Effector memory CD8-positive, alpha-beta T cell (primary cell): ENCODE data around the gene OSCAR.

Source experiments
- ATAC-seq: fragments of 150-1000 bp; cut with Tn5 transposase; replicated peaks from 2 replicates; pipeline ENCODE4 v1.10.0; 2021; ENCODE audit warnings: mild to moderate bottlenecking, moderate library complexity
- DNase-seq, 3 experiments: peaks; one replicate each; pipeline ENCODE4 v3.0.0; 2021
- H3K27ac Mint-ChIP-seq, 2 donors: one replicate each; pipeline ENCODE4 v1.8.0; 2022; ENCODE audit warnings: mild to moderate bottlenecking in 2 of 2, mixed read lengths in 2 of 2, moderate library complexity in 2 of 2
- H3K27me3 Mint-ChIP-seq, 2 donors: one replicate each; pipeline ENCODE4 v1.8.0; 2022; ENCODE audit warnings: mixed read lengths in 2 of 2
- H3K36me3 Mint-ChIP-seq: one replicate; pipeline ENCODE4 v1.8.0; 2022; ENCODE audit warnings: mild to moderate bottlenecking, moderate library complexity, mixed read lengths; ENCODE audit not compliant: insufficient read depth
- H3K4me1 Mint-ChIP-seq, 2 donors: one replicate each; pipeline ENCODE4 v1.8.0; 2022; ENCODE audit warnings: low read depth in 2 of 2, mixed read lengths in 2 of 2
- H3K4me3 Mint-ChIP-seq, 2 donors: one replicate each; pipeline ENCODE4 v1.8.0; 2022; ENCODE audit warnings: mild to moderate bottlenecking in 2 of 2, mixed read lengths in 2 of 2, moderate library complexity in 2 of 2
- H3K9me3 Mint-ChIP-seq, 2 donors: one replicate each; pipeline ENCODE4 v1.8.0; 2022; ENCODE audit warnings: mixed read lengths in 2 of 2

OSCAR gene

DNA sequence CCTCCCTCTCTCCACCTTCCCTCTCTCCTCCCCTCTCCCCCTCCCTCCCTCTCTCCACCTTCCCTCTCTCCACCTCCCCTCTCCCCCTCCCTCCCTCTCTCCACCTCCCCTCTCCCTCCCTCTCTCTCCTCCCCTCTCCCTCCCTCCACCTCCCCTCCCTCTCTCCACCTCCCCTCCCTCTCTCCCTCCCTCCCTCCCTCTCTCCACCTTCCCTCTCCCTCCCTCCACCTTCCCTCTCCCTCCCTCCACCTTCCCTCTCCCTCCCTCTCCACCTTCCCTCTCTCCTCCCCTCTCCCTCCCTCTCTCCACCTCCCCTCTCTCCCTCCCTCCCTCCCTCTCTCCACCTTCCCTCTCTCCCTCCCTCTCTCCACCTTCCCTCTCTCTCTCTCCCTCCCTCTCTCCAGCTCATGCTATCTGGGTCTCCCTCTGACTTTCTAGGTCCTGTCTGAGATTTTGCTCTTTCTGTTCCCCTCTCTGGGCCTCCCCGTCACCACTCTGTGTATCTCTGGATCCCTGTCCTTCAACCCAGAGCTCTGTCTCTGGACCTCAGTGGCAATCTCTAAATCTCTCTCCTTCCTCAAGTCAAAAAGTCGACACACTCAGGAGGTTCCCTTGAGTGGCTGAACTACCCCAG lies 33.5 kb upstream of the OSCAR start:
- Mint-ChIP-seq H3K27me3 (no peaks in the 10 kb centered on the region), H3K4me1 (peaks cover 21 to 22% of the 10 kb centered on the region in 2 donors)

DNA sequence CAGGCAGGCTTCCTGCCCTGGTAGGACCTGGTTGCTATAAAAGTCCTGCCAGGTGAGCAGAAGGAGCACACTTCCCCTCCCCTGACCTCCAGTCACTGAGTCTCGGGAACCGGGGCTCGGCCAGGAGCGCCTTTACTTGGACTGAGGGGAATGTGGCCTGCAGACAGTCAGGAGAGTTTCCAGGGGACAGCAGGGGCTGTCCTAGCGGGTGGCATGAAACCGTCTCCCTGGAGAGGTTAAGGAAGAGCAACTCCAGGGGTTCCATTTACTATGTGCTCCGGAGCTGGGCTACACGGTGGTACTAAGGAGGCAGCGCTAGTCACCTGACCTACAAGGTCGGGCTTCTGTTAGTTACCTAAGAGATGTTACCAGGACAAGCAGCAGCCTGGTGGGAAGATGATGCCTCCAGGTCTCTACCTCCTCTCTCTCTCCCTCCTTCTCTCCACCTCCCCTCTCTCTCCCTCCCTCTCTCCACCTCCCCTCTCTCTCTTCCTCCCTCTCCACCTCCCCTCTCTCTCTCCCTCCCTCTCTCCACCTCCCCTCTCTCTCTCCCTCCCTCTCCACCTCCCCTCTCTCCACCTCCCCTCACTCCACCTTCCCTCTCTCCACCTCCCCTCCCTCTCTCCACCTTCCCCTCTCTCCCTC lies 32.8 kb upstream of the OSCAR start:
- Mint-ChIP-seq H3K27me3 (no peaks in the 10 kb centered on the region), H3K36me3 (peaks cover 24% of the 10 kb centered on the region), H3K27ac (peak overlapping the region in 1 of 2 donors; percentile 90), H3K9me3 (no peaks in the 10 kb centered on the region), H3K4me1 (peaks cover 15 to 16% of the 10 kb centered on the region in 2 donors), H3K4me3 (peak overlapping the region in 1 of 2 donors; percentile 8)
- DNase-seq (no peak), ATAC-seq (no peak)

More for the DNA sequence above, 33.5 kb upstream of the OSCAR start:
- Mint-ChIP-seq H3K4me3 (no peak overlapping the region), H3K9me3 (no peaks in the 10 kb centered on the region), H3K36me3 (peaks cover 28% of the 10 kb centered on the region), H3K27ac (peak overlapping the region; percentile 89 to 90)
- ATAC-seq, result no peak
- no peak for DNase-seq

DNA sequence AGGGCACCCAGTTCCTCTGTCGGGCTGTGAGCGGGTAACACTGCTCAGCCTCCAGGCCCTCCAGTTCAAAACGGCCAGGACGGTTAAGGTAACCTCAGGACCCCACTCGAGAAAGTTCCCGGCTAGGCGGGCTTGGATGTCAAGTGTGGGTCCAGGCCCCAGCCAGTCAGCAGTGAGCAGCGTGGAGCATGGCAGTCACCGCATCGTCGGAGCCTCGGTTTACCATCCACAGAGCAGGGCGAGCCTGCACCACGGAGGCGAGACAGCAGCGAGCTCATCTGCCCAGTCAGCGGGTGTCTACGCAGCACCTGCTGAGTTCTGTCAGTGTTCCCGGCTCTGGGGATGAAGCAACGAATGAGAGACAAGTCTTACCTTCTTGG lies 29.0 kb upstream of the OSCAR start:
- H3K27ac Mint-ChIP-seq, result no peak overlapping the region
- no peaks in the 10 kb centered on the region for H3K9me3 Mint-ChIP-seq
- peaks cover 32% of the 10 kb centered on the region for H3K36me3 Mint-ChIP-seq
- ATAC-seq (no peak), DNase-seq (no peak)
- H3K27me3 Mint-ChIP-seq, result no peaks in the 10 kb centered on the region
- no peak overlapping the region for H3K4me3 Mint-ChIP-seq
- H3K4me1 Mint-ChIP-seq, result peaks cover 5% of the 10 kb centered on the region in 2 donors

DNA sequence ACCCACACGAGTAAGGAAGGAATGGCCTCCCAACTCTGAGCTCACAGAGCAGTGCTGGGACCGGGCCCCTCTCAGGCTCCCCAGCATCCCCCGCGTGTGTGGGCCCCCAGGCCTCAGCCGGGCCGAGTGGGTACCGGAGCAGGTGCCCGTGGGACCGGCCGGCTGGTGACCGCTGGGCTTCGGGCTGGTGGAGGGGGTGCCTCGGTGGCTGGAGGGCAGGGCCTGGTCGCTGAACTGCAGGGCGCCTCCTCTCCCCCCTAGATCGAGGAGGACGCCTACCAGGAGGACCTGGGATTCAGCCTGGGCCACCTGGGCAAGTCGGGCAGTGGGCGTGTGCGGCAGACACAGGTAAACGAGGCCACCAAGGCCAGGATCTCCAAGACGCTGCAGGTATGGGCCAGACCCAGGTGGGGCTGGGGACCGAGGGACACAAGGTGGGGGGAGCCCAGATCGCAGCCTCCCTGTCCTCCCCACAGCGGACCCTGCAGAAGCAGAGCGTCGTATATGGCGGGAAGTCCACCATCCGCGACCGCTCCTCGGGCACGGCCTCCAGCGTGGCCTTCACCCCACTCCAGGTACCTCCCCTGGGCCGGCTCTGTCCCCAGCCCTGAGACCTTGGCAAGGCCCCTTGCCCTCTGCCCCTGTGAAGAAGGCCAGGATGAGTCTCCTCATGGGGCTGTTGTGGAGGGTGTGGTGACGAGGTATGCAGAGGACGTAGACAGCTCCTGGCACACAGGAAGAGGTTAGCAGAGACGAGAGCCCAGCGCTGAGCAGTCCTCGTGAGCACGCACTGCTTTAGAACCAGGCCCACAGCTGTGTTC lies 28.4 kb upstream of the OSCAR start:
- no peak overlapping the region for H3K4me3 Mint-ChIP-seq
- no peak overlapping the region for H3K27ac Mint-ChIP-seq
- H3K27me3 Mint-ChIP-seq, result no peaks in the 10 kb centered on the region
- ATAC-seq (no peak), DNase-seq (no peak)
- no peaks in the 10 kb centered on the region for H3K4me1 Mint-ChIP-seq
- H3K9me3 Mint-ChIP-seq, result no peaks in the 10 kb centered on the region
- H3K36me3 Mint-ChIP-seq, result peaks cover 38% of the 10 kb centered on the region

DNA sequence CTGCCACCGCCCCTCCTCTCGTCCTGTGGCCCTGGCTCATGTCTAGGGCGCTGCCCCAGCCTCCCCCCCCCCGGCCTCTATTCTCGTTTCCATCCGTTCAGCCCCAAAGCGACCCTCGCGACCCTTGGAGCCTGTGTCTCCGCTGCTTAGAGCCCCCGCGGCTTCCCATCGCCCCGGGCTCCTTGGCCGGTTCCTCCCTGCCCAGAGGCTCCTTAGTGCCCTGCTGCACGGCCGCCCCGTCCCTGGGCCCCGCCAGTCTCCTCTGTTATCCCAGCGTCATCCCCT lies 27.8 kb upstream of the OSCAR start:
- DNase-seq, result no peak

DNA sequence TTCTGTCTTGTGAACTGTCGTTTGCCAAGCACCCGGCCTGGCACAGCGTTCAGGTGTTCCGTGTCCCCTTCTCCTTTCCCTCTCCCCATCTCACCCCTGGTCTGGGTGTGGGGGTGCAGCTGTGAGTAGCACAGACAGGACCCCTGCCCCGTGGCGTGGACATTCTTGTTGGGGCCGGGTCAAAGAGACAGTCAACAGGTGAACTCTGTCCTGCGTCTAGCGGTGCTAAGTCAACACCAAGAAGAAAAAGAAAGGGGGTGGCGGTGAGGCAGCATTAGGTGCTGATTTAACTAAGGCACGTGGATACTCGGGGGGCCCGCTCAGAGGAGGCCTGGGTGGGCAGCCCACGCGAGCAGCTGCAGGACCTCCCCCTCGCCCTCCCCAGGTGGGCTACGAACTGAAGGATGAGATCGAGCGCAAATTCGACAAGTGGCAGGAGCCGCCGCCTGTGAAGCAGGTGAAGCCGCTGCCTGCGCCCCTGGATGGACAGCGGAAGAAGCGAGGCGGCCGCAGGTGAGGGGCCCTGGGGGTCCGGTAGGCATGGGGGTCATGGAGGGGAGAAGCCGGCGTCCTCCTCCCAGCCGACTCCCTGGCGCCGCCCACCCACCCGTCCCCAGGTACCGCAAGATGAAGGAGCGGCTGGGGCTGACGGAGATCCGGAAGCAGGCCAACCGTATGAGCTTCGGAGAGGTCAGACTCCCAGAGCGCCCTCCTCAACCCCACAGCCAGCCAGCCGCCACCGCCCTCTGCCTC lies 27.3 kb upstream of the OSCAR start:
- H3K4me3 Mint-ChIP-seq, result no peak overlapping the region
- no peaks in the 10 kb centered on the region for H3K4me1 Mint-ChIP-seq
- no peak overlapping the region for H3K27ac Mint-ChIP-seq
- DNase-seq (no peak), ATAC-seq (no peak)
- no peaks in the 10 kb centered on the region for H3K9me3 Mint-ChIP-seq
- H3K36me3 Mint-ChIP-seq, result peaks cover 41% of the 10 kb centered on the region
- H3K27me3 Mint-ChIP-seq, result no peaks in the 10 kb centered on the region

More for the DNA sequence above, 27.8 kb upstream of the OSCAR start:
- Mint-ChIP-seq H3K4me3 (no peak overlapping the region), H3K4me1 (no peaks in the 10 kb centered on the region), H3K27ac (no peak overlapping the region), H3K9me3 (no peaks in the 10 kb centered on the region), H3K36me3 (peaks cover 40% of the 10 kb centered on the region), H3K27me3 (no peaks in the 10 kb centered on the region)
- no peak for ATAC-seq

DNA sequence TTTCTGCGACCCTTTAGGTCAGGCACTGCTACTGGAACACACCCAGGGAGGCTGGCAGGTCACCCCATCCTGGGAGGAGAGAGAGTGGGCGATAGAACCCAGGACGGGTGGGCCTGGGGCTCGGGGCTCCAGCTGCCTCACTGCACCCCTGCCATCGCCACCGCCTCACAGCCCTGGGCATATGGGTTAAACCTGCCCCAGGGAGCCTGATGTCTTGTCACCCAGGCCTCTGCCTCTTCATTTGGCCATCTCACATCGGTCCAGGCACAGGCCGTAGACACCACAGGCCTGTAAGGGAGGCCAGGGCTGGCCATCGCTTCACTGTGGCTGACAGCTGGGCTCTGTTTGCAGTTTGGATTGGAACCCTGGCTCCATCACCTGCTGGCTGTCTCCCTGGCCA lies 25.1 kb upstream of the OSCAR start:
- H3K4me3 Mint-ChIP-seq, result no peak overlapping the region
- H3K9me3 Mint-ChIP-seq, result no peaks in the 10 kb centered on the region
- no peak for DNase-seq
- peak overlapping the region in 1 of 2 donors; percentile 72 for H3K27ac Mint-ChIP-seq
- H3K36me3 Mint-ChIP-seq, result peaks cover 48% of the 10 kb centered on the region
- H3K4me1 Mint-ChIP-seq, result no peaks in the 10 kb centered on the region
- no peaks in the 10 kb centered on the region for H3K27me3 Mint-ChIP-seq
- no peak for ATAC-seq

DNA sequence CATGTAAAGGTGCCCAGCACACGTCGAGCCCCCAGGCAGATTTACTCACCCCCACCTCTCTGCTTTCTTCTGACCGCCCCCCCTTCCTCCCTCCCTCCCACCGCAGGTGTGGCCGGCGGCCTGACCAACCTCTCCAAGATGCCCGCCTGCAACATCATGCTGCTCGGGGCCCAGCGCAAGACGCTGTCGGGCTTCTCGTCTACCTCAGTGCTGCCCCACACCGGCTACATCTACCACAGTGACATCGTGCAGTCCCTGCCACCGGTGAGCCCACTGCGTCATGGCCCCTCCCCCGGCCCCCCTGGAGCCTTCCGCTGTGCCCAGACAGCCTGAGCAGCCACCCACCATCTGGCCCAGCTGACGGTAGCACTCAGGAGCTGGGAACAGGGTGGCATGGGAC lies 23.8 kb upstream of the OSCAR start:
- no peak overlapping the region for H3K27ac Mint-ChIP-seq
- no peaks in the 10 kb centered on the region for H3K9me3 Mint-ChIP-seq
- no peaks in the 10 kb centered on the region for H3K4me1 Mint-ChIP-seq
- H3K36me3 Mint-ChIP-seq, result peaks cover 62% of the 10 kb centered on the region
- H3K27me3 Mint-ChIP-seq, result no peaks in the 10 kb centered on the region
- H3K4me3 Mint-ChIP-seq, result no peak overlapping the region
- ATAC-seq (no peak), DNase-seq (no peak)

DNA sequence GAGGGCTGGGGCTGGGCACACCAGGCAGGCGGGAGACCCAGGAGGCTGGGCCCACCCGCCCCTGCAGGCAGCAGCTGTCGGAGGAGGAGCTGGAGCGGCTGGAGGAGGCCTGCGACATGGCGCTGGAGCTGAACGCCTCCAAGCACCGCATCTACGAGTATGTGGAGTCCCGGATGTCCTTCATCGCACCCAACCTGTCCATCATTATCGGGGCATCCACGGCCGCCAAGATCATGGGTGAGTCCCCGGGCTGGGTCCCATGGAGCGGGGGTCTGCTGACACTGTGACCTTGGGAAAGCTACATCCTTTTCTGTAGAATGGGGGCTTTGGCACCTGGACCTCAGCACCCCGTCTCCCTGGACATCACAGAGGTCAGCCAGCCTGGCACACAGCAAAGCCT lies 23.1 kb upstream of the OSCAR start:
- H3K9me3 Mint-ChIP-seq, result no peaks in the 10 kb centered on the region
- DNase-seq (no peak), ATAC-seq (no peak)
- H3K4me1 Mint-ChIP-seq, result no peaks in the 10 kb centered on the region
- no peaks in the 10 kb centered on the region for H3K27me3 Mint-ChIP-seq
- no peak overlapping the region for H3K27ac Mint-ChIP-seq
- no peak overlapping the region for H3K4me3 Mint-ChIP-seq
- H3K36me3 Mint-ChIP-seq, result peaks cover 62% of the 10 kb centered on the region

DNA sequence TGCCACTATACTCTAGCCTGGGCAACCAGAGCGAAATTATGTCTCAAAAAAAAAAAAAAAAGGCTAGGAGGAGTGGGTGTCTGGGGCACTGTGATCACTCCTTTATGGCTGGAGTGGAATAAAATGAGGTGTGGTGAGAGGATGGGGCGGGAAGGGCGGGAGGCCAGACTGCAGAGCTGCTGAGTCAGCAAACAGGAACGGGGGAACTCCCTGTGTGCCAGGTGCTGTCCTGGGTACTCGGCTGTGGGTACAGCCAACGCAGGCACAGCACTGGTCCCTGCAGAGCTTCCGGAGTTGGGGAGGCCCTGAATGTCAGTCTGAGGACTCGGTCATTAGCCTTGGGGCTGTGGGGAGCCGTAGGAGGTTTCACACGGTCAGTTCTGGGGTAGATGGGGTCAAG lies 20.7 kb upstream of the OSCAR start:
- Mint-ChIP-seq H3K9me3 (no peaks in the 10 kb centered on the region), H3K27ac (no peak overlapping the region), H3K4me3 (no peak overlapping the region), H3K4me1 (peaks cover 7 to 11% of the 10 kb centered on the region in 2 donors), H3K27me3 (no peaks in the 10 kb centered on the region), H3K36me3 (peaks cover 62% of the 10 kb centered on the region)
- ATAC-seq, result no peak
- no peak for DNase-seq

DNA sequence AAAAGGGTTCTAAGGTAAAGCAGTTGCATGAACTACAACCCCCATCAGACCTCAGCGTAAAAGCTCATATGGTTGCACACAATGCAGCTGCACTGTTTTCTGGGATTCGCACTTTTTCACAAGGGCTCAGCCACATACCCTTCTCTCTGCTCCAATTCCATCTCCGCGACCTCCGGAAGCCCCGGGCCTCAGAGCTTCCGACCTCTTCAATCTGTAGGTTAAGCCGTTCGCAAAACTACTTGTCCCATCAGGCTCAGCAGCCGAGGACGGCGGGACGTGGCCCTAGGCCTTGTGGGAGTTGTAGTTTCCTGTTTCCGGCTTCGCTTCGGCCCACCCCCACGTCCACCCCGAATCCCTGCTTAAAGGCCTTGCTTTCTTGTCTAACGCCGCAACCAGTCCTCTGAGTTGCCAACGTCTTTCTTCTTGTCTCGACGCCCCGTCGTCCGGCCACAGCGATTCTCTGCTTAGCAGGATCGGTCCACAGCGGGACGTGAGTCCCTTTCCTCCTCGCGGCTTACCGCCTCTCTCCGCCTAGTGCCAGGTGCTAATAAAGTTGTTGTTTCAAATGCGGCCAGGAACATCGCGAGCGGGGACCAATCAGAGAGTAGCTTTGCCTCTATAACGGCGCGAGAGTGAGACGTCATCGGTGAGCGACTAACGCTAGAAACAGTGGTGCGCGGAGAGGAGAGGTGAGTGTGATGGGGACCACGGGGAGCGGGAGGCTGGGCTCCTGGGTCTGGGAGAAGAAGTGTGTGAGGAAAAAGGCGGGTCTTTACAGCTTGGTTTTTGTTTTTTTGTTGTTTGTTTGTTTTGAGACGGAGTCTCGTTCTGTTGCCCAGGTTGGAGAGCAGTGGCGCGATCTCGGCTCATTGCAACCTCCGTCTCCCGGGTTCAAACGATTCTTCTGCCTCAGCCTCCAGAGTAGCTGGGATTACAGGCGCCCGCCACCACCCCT lies 14.8 kb upstream of the OSCAR start, which contains the start of the genes PRPF31 and TFPT:
PRPF31 (plus strand) TSS at position 646 of the 955 bp plus-strand sequence. CDS start 2,525 bp downstream, outside the sequence.
TFPT (minus strand) TSS at position 549 of the 955 bp plus-strand sequence; CDS start at position 161, 388 bp downstream.
- DNase-seq (peak; percentile 93 to 97 (median 97)), ATAC-seq (peak; percentile 87)
- Mint-ChIP-seq H3K27me3 (no peaks in the 10 kb centered on the region), H3K4me1 (peaks cover 29 to 38% of the 10 kb centered on the region in 2 donors), H3K9me3 (no peaks in the 10 kb centered on the region), H3K4me3 (peak within 1 kb of the TSS; percentile 84 to 88), H3K36me3 (peaks cover 57% of the 10 kb centered on the region), H3K27ac (peak within 1 kb of the TSS; percentile 84 to 94)

DNA sequence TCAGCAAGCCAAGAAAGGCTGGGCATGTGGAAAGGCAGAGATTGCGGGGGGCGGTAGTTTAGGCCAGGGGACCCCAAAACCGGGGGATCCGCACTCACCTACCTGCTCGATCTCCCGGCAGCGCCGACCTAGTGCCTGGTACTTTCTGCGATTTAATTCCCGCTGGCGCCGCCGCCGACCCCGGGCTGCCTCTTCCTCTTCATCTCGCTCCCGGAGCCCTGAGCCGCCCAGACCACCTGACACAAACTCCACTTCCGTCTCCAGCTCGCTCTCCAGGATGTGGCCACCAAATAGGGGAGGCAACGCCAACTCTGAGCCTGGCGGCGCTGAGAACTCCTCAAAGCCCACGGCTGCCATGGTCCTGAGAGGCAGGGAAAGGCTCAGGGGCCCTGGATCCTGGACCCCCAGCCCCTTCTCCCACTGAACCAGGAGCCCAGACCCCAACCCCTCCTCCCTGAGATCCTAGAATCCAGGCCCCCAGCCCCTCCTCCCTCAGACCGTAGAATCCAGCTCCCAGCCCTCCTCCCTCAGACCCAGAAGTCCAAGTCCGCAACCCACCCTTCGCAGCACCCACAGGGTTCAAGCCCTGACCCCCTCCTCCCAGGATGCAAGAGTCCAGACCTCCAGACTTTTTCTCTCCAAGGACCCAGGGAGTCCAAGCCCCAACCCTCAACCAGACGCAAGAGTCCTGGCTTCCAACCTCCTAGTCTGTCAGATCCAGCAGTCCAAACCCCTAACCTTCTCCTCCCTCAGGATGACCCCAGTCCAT lies 13.9 kb upstream of the OSCAR start:
- H3K9me3 Mint-ChIP-seq, result no peaks in the 10 kb centered on the region
- peaks cover 55% of the 10 kb centered on the region for H3K36me3 Mint-ChIP-seq
- H3K4me3 Mint-ChIP-seq, result peak overlapping the region; percentile 84 to 88
- H3K4me1 Mint-ChIP-seq, result peaks cover 29 to 41% of the 10 kb centered on the region in 2 donors
- no peaks in the 10 kb centered on the region for H3K27me3 Mint-ChIP-seq
- peak overlapping the region; percentile 84 to 94 for H3K27ac Mint-ChIP-seq
- peak in 2 of 3 experiments; percentile 35 to 46 for DNase-seq
- peak; percentile 39 for ATAC-seq
